Measurements from ENCODE around the gene DDX25. TPM values are rescaled to one million over a fixed set of nuclear protein-coding genes. Genes with fewer than 3 reads are reported as not detected.

DDX25 gene
- total and polyA plus RNA-seq, 2 of the 13 experiments (the other 11 are each of a cell fraction or from before 2014, with no cell fraction given): 0.17 to 0.29 TPM

DNA sequence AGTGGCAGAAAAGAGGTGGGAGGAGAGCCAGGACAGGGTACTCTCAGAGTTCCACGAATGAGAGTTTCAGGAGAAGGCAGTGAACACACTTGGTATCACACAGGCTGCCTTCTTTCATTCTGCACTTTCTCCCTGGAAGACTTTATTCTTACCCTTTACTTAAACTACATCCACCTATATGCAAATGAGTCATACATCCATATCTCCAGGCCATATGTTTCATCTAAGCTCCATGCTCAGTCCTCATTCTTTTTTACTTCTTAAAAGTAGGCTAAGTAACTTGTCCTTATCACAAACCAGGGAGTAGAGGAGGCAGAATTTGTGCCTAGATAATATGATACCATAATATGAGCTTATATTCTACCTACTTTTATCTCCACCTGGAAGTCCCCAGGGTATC lies 23.0 kb upstream of the DDX25 start (continued):
- TF ChIP-seq REL (CRISPR knock-in tag; conservative IDR thresholded peaks at IDR 0.05): no peak
- no peak for TF ChIP-seq U2AF2 (IDR thresholded peaks at IDR 0.05; ENCODE audit: low read depth, low read length)

DNA sequence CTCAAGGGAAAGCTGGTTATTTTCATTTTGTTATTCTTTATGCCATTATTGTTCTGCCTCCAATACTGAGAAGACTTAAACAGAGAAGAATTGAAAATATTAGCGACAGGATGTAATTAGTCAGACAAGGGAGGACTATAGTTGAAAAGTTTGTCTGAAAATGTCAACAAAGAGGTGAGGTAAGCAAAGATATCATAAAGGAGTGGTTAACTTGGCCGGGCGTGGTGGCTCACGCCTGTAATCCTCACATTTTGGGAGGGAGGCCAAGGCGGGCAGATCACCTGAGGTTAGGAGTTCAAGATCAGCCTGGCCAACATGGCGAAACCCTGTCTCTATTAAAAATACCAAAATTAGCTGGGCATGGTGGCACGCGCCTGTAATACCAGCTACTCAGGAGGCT lies 20.9 kb upstream of the DDX25 start:
- no peak for TF ChIP-seq LCORL (IDR thresholded peaks at IDR 0.05)
- no peak for TF ChIP-seq LCORL (CRISPR knock-in tag; IDR thresholded peaks at IDR 0.05)
- TF ChIP-seq, protein P1, sequence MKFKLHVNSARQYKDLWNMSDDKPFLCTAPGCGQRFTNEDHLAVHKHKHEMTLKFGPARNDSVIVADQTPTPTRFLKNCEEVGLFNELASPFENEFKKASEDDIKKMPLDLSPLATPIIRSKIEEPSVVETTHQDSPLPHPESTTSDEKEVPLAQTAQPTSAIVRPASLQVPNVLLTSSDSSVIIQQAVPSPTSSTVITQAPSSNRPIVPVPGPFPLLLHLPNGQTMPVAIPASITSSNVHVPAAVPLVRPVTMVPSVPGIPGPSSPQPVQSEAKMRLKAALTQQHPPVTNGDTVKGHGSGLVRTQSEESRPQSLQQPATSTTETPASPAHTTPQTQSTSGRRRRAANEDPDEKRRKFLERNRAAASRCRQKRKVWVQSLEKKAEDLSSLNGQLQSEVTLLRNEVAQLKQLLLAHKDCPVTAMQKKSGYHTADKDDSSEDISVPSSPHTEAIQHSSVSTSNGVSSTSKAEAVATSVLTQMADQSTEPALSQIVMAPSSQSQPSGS (CRISPR knock-in tag; IDR thresholded peaks at IDR 0.05): no peak
- TF ChIP-seq MAFK (conservative IDR thresholded peaks at IDR 0.05 in 1 of 2, IDR thresholded peaks at IDR 0.05 in 1 of 2; ENCODE audit: low read length in 2 of 2): no peak
- TF ChIP-seq ZNF432 (CRISPR knock-in tag; IDR thresholded peaks at IDR 0.05; ENCODE audit: borderline replicate concordance): no peak
- no peak for TF ChIP-seq SMAD3 (CRISPR knock-in tag; IDR thresholded peaks at IDR 0.05)
- no peak for TF ChIP-seq ZNF674 (CRISPR knock-in tag; IDR thresholded peaks at IDR 0.05; ENCODE audit: low read depth)
- no peak for TF ChIP-seq ZNF3 (CRISPR knock-in tag; IDR thresholded peaks at IDR 0.05)
- no peak for TF ChIP-seq ZNF781 (CRISPR knock-in tag; IDR thresholded peaks at IDR 0.05; ENCODE audit: borderline replicate concordance, not compliant biosample characterization)
- no peak for TF ChIP-seq SNRNP70 (IDR thresholded peaks at IDR 0.05; ENCODE audit: low read depth, low read length)
- BruUV-seq (replicated peaks): no TSS peak
- no peaks in the 10 kb centered on the region for H3K36me3 ChIP-seq (replicated peaks in 1 of 2; ENCODE audit: control insufficient read depth in 1 of 2, insufficient read depth in 2 of 2, low read length in 2 of 2)
- intact Hi-C loops (cut with micrococcal nuclease; ENCODE audit: unreplicated experiment) (no loop called here), in situ Hi-C loops (cut with HindIII; ENCODE audit: extremely low pct_ligation_motif_present, low pct_unique_long_range_greater_than_20kb) (no loop called here)
- no peak overlapping the region for H3K4me3 ChIP-seq (replicated peaks in 1 of 3; ENCODE audit: insufficient read depth in 1 of 3, low read depth in 2 of 3, low read length in 3 of 3)
- DNase-seq (ENCODE audit: low spot score) (no peak), FAIRE-seq (no peak), ATAC-seq (no peak)
- no peak overlapping the region for H3K27ac ChIP-seq (ENCODE audit: extremely low read length, insufficient read depth, low read length)
- H3K9me3 ChIP-seq (ENCODE audit: low read length): no peaks in the 10 kb centered on the region
- no peaks in the 10 kb centered on the region for H4K20me1 ChIP-seq (ENCODE audit: insufficient read depth, low read length)
- WGBS (ENCODE audit: low lambda C conversion rate): 46% methylated on average over 8 of the region's 8 CpGs
- H3K79me2 ChIP-seq (ENCODE audit: insufficient read depth, low read length): no peaks in the 10 kb centered on the region
- no peaks in the 10 kb centered on the region for H3K27me3 ChIP-seq (ENCODE audit: control insufficient read depth in 1 of 2, insufficient read depth in 2 of 2, low read length in 2 of 2)
- ChIA-PET POLR2A (no interaction called here), CTCF (ENCODE audit: low intra/inter-chr PET ratio, low total read pairs) (no interaction called here)
- no peak overlapping the region for H2AFZ ChIP-seq (ENCODE audit: low read length)
- peaks cover 35% of the 10 kb centered on the region for H3K4me1 ChIP-seq (ENCODE audit: insufficient read depth, low read length)
- H3K9ac ChIP-seq (ENCODE audit: insufficient read depth, low read depth, low read length): no peak overlapping the region
- H3K4me2 ChIP-seq (ENCODE audit: low read depth, low read length): no peak overlapping the region
